AG09319 (cell line): ENCODE data around the gene CEP170.

ENCODE experiments used
- DNase-seq: peaks from one replicate; pipeline ENCODE4 v3.0.0-alpha.2; 2010; ENCODE audit warnings: low read depth; ENCODE audit errors: extremely low read depth
- CTCF ChIP-seq: IDR thresholded peaks from 2 replicates; pipeline ENCODE4 v1.5.1; 2011; ENCODE audit warnings: low read depth, mild to moderate bottlenecking, inconsistent platforms, low read length, moderate library complexity

The CEP170 gene

GRCh38 chr1:243250102-243250501 lies 5.0 kb downstream of the CEP170 start:
- no peak for TF ChIP-seq CTCF
- DNase-seq = no peak

- TF ChIP-seq CTCF = no peak
- DNase-seq = no peak
Observed at GRCh38 chr1:243249214-243249613, 5.9 kb downstream of the CEP170 start.

GRCh38 chr1:243247901-243248300 lies 7.2 kb downstream of the CEP170 start:
- DNase-seq = no peak
- TF ChIP-seq CTCF = no peak

- no peak for DNase-seq
- no peak for TF ChIP-seq CTCF
Observed at GRCh38 chr1:243246916-243247315, 8.2 kb downstream of the CEP170 start.

GRCh38 chr1:243244432-243244841 lies 10.6 kb downstream of the CEP170 start:
- no peak for TF ChIP-seq CTCF
- no peak for DNase-seq

GRCh38 chr1:243236604-243237252 lies 18.4 kb downstream of the CEP170 start:
- DNase-seq = no peak
- TF ChIP-seq CTCF = no peak

- no peak for TF ChIP-seq CTCF
- no peak for DNase-seq
Observed at GRCh38 chr1:243234978-243235647, 20.0 kb downstream of the CEP170 start.
